ENCODE results near the gene RAD17. TPM values are rescaled to one million over a fixed set of nuclear protein-coding genes. Genes with fewer than 3 reads are reported as not detected.
"Not testable (repeated sequence)": the region's sequence is repeated elsewhere in the genome, so short reads cannot be mapped to it uniquely, and the experiment has no call there.

The RAD17 gene
- total and polyA plus RNA-seq, 11 donors: 6.7 to 25.8 (median 20.8) TPM

GRCh38 chr5:69444127-69444754 lies 74.6 kb downstream of the RAD17 start:
- DNase-seq (no peak), ATAC-seq (no peak)
- Histone ChIP-seq H3K4me1 (no peaks in the 10 kb centered on the region), H3K9me3 (no peaks in the 10 kb centered on the region), H3K4me3 (no peak overlapping the region), H3K36me3 (no peaks in the 10 kb centered on the region), H3K27ac (no peak overlapping the region), H3K27me3 (no peaks in the 10 kb centered on the region)
- intact Hi-C loops (cut with DNase I): no loop called here
- WGBS, 4 donors: 89 to 95% (median 92%) methylated on average over 7 of the region's 7 CpGs
- no peak for TF ChIP-seq POLR2A (IDR thresholded peaks at IDR 0.05)
- no peak for TF ChIP-seq CTCF (IDR thresholded peaks at IDR 0.05)

GRCh38 chr5:69449511-69449910 lies 79.9 kb downstream of the RAD17 start:
- DNase-seq (no peak), ATAC-seq (no peak)
- WGBS, 4 donors: 89 to 93% (median 91%) methylated on average over 8 of the region's 8 CpGs
- H3K4me1 ChIP-seq: no peaks in the 10 kb centered on the region
- no peaks in the 10 kb centered on the region for H3K9me3 ChIP-seq
- no peaks in the 10 kb centered on the region for H3K27me3 ChIP-seq
- no peak for TF ChIP-seq POLR2A (IDR thresholded peaks at IDR 0.05)
- no peak for TF ChIP-seq CTCF (IDR thresholded peaks at IDR 0.05)
- H3K4me3 ChIP-seq: no peak overlapping the region
- no peaks in the 10 kb centered on the region for H3K36me3 ChIP-seq
- H3K27ac ChIP-seq: no peak overlapping the region
- intact Hi-C loops (cut with DNase I): no loop called here

GRCh38 chr5:69450116-69450515 lies 80.5 kb downstream of the RAD17 start:
- no peak overlapping the region for H3K27ac ChIP-seq
- H3K27me3 ChIP-seq: no peaks in the 10 kb centered on the region
- ATAC-seq: no peak
- TF ChIP-seq POLR2A (IDR thresholded peaks at IDR 0.05) (no peak), CTCF (IDR thresholded peaks at IDR 0.05) (no peak)
- DNase-seq: no peak
- no peaks in the 10 kb centered on the region for H3K36me3 ChIP-seq
- no peak overlapping the region for H3K4me3 ChIP-seq
- intact Hi-C loops (cut with DNase I): loop anchor here in 1 of 10 donors (10.0 kb wide), 1 partner anchor 65 kb away; no protein-coding TSS in a partner anchor
- no peaks in the 10 kb centered on the region for H3K4me1 ChIP-seq
- H3K9me3 ChIP-seq: no peaks in the 10 kb centered on the region
- WGBS, 4 donors: 82 to 94% (median 90%) methylated on average over 1 of the region's 1 CpG

- not testable (repeated sequence) for H3K36me3 ChIP-seq, H3K4me3 ChIP-seq, H3K9me3 ChIP-seq, ATAC-seq, DNase-seq, H3K27ac ChIP-seq, H3K4me1 ChIP-seq, H3K27me3 ChIP-seq
- intact Hi-C loops (cut with DNase I): loop anchor here in 1 of 10 donors (10.0 kb wide), 1 partner anchor 64 kb away; no protein-coding TSS in a partner anchor
- WGBS, 4 donors: 92 to 97% (median 93%) methylated on average over 8 of the region's 8 CpGs
These were observed 80.9 kb downstream of the RAD17 start for GRCh38 chr5:69450527-69450926.

Measured in heart left ventricle (tissue), 16 donors.